ENCODE measurements around the gene PAK6. TPM values are rescaled to one million over a fixed set of nuclear protein-coding genes. Genes with fewer than 3 reads are reported as not detected.

The PAK6 gene
- total and polyA plus RNA-seq, 7 donors: 0.03 to 3.0 (median 0.56) TPM

DNA sequence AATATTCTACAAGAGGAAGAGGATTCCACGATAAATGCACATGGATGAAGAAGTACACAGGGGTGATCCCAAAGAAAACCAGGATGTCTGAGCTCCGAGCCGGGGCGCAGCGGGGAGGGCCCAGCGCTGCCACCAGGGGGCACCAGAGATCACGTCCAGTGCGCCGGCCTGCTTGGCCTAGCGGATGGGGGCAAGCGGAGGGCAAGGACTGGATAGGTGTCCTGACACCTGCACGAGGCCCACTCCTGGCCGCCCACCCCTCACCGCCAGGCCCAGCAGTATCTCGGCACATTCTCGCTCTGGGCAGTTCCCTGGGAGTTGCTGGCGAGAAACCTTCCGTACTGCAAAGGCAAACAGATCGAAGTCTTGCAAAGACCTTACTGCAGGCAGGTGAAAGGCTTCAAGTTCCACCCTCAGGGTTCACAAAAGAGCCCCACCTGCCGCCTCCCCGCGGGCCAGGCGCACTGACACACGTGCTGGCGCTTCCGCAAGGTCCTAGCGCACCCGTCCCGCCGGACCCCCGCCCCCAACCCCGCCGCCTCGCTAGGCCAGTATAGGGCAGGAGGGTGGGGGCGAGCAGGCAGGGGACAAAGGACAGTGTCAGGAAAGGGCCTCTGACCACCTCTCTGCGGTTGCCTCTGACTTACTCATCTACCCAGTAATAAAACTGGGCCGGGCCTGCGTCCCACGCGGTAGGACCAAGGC, 40.7 kb downstream of the PAK6 start:
- TF ChIP-seq, protein P1, sequence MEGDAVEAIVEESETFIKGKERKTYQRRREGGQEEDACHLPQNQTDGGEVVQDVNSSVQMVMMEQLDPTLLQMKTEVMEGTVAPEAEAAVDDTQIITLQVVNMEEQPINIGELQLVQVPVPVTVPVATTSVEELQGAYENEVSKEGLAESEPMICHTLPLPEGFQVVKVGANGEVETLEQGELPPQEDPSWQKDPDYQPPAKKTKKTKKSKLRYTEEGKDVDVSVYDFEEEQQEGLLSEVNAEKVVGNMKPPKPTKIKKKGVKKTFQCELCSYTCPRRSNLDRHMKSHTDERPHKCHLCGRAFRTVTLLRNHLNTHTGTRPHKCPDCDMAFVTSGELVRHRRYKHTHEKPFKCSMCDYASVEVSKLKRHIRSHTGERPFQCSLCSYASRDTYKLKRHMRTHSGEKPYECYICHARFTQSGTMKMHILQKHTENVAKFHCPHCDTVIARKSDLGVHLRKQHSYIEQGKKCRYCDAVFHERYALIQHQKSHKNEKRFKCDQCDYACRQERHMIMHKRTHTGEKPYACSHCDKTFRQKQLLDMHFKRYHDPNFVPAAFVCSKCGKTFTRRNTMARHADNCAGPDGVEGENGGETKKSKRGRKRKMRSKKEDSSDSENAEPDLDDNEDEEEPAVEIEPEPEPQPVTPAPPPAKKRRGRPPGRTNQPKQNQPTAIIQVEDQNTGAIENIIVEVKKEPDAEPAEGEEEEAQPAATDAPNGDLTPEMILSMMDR (IDR thresholded peaks at IDR 0.05): peak; percentile 100
- peak; percentile 71 to 77 (median 73) for ATAC-seq
- intact Hi-C loops (cut with DNase I): loop anchor here (1.0 to 5.0 kb wide), 2 partner anchors 31 to 143 kb away; no protein-coding TSS in a partner anchor
- H3K9me3 ChIP-seq: no peaks in the 10 kb centered on the region
- H3K4me1 ChIP-seq: peaks cover 9% of the 10 kb centered on the region
- no peak overlapping the region for H3K4me3 ChIP-seq
- peaks cover 0 to 52% (median 35%) of the 10 kb centered on the region in 3 donors for H3K27me3 ChIP-seq (ENCODE audit: insufficient read depth in 3 of 3, low read length in 2 of 3)
- H3K36me3 ChIP-seq (ENCODE audit: insufficient read depth in 1 of 2, low read depth in 1 of 2): no peaks in the 10 kb centered on the region
- 20 to 25% (median 21%) methylated on average over 32 to 40 of the region's 40 CpGs for WGBS, 3 donors
- H3K27ac ChIP-seq: no peak overlapping the region
- DNase-seq: peak; percentile 76 to 88

DNA sequence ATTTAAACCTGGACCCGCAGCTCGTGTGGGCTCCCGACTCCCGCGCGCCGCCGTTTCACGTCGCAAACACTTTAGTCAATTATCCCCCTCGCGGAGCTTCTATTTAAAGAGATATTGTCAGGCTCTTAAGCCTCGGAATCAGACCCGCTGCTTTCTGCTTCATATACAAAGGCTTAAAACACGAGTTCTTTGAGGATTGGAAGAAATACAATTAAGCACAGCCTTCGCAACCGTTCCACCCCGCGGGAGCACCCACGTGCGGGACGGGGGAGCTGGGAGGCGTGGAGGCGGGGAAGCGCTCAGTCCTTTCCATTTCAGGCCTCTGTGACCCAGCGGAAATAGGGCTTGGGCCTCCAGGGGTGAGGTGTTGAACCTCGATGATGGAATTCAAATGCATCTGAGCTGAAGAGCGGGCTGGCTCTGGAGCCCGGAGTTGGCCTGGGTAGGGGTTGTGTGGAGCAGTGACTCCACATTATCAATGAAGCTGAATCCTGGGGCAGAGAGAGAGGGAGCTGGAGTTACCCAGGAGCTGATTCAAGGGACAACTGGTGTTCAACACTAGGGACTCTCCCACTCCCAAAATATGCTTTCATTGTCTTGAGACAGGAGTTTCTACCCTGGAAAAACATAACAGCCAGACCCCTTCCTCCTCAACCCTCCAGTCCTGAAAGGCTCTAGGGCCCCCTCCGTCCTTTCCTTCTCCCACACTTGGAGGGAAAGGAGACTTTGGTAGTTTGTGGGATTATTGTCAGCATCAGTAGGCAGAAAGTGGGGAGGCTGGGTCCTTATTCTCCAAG, 41.6 kb downstream of the PAK6 start:
- Histone ChIP-seq H3K27me3 (ENCODE audit: insufficient read depth in 3 of 3, low read length in 2 of 3) (peaks cover 0 to 52% (median 39%) of the 10 kb centered on the region in 3 donors), H3K27ac (no peak overlapping the region), H3K4me3 (no peak overlapping the region), H3K36me3 (ENCODE audit: insufficient read depth in 1 of 2, low read depth in 1 of 2) (no peaks in the 10 kb centered on the region), H3K9me3 (no peaks in the 10 kb centered on the region), H3K4me1 (peaks cover 9% of the 10 kb centered on the region)
- 55 to 62% (median 58%) methylated on average over 30 of the region's 30 CpGs for WGBS, 3 donors
- intact Hi-C loops (cut with DNase I): no loop called here
- TF ChIP-seq, protein P1 (IDR thresholded peaks at IDR 0.05): no peak
- no peak for DNase-seq
- ATAC-seq: no peak

DNA sequence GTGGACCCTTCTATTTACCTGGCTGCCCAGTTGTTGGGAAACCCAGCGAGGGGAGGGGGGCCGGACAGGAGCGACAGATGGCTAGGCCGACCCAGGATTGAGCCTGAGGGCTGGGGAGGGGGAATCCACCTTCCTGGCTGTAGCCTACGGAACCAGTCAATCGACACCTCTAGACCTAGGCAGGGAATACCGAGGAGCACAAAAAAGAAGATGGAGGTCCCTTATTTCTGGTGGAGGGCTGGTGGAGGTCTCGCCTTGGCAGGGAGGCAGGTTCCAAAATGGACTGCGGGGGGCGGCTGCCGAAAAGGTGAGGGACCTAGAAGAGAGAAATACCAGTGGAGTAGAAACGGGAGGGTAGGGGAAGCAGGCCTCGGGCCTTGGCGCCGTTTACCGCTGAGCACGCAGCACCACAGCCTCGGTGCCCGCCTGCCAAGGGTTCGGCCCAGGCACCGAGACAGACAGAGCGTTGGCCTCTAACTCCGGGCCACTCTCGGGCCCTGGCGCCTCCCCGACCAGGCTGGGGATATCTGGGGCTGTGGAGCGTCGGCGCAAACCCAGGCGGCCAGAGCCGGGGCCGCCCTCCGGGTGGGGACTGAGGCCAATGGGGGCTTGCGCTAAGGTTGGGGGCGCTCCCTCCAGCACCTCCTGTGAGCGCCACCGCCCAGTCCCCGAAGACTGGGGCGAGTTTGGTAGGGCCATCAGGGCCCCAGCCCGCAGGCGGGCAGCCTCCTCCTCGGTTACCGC, 42.4 kb downstream of the PAK6 start:
- WGBS, 3 donors: 43 to 49% (median 47%) methylated on average over 41 to 43 of the region's 43 CpGs
- TF ChIP-seq, protein P1 (IDR thresholded peaks at IDR 0.05): no peak
- H3K27me3 ChIP-seq (ENCODE audit: insufficient read depth in 3 of 3, low read length in 2 of 3): peaks cover 0 to 52% (median 39%) of the 10 kb centered on the region in 3 donors

DNA sequence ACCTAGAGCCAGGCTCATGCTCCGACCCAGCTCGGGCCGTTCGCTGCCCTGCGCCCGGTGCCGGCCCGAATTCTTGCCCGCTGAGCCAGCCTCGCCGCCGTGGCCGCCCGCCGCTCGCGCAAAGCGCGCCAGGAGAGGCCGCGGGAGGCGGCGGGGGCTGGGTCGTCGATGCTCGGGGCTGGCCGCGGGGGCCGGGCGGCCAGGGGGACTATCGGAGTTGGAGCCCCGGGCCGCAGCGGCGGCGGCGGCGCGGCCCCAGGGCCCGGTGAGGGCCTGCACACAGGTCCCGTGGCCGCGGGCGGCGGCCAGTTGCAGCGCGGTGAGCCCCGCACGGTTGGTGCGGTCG, 42.9 kb downstream of the PAK6 start:
- Histone ChIP-seq H3K9me3 (no peaks in the 10 kb centered on the region), H3K4me1 (peaks cover 9% of the 10 kb centered on the region), H3K27ac (no peak overlapping the region), H3K36me3 (ENCODE audit: insufficient read depth in 1 of 2, low read depth in 1 of 2) (no peaks in the 10 kb centered on the region), H3K4me3 (peak overlapping the region; percentile 67), H3K27me3 (ENCODE audit: insufficient read depth in 3 of 3, low read length in 2 of 3) (peaks cover 0 to 52% (median 39%) of the 10 kb centered on the region in 3 donors)
- TF ChIP-seq, protein P1 (IDR thresholded peaks at IDR 0.05): no peak
- intact Hi-C loops (cut with DNase I): no loop called here
- ATAC-seq (no peak), DNase-seq (no peak)
- WGBS, 3 donors: 1 to 4% (median 2%) methylated on average over 11 to 51 of the region's 51 CpGs

More for the DNA sequence above, 42.4 kb downstream of the PAK6 start:
- no peak for ATAC-seq
- no peak overlapping the region for H3K27ac ChIP-seq
- no peaks in the 10 kb centered on the region for H3K9me3 ChIP-seq
- H3K4me3 ChIP-seq: peak overlapping the region; percentile 67
- H3K36me3 ChIP-seq (ENCODE audit: insufficient read depth in 1 of 2, low read depth in 1 of 2): no peaks in the 10 kb centered on the region
- peaks cover 9% of the 10 kb centered on the region for H3K4me1 ChIP-seq
- DNase-seq: no peak
- intact Hi-C loops (cut with DNase I): no loop called here

Data from psoas muscle (tissue), 8 donors.